ENCODE results near the gene SOCS6.

DNA sequence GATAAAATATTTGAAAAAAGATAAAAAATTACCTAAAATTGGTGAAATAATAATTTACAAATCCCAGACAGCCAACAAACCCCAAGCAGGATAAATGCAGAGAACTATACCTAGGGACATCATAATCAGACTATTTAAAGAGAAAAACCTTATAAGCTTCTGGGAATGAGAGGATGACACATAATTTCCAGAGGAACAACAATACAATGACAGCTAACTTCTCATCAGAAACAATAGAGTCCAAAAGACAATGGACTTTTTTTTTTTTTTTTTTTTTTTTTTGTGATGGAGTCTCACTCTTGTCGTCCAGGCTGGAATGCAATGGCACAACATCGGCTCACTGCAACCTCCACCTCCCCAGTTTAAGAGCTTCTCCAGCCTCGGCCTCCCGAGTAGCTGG, 65.2 kb downstream of the SOCS6 start:
- no peak for TF ChIP-seq POLR2AphosphoS5 (IDR thresholded peaks at IDR 0.05)
- TF ChIP-seq, protein P1, sequence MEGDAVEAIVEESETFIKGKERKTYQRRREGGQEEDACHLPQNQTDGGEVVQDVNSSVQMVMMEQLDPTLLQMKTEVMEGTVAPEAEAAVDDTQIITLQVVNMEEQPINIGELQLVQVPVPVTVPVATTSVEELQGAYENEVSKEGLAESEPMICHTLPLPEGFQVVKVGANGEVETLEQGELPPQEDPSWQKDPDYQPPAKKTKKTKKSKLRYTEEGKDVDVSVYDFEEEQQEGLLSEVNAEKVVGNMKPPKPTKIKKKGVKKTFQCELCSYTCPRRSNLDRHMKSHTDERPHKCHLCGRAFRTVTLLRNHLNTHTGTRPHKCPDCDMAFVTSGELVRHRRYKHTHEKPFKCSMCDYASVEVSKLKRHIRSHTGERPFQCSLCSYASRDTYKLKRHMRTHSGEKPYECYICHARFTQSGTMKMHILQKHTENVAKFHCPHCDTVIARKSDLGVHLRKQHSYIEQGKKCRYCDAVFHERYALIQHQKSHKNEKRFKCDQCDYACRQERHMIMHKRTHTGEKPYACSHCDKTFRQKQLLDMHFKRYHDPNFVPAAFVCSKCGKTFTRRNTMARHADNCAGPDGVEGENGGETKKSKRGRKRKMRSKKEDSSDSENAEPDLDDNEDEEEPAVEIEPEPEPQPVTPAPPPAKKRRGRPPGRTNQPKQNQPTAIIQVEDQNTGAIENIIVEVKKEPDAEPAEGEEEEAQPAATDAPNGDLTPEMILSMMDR (IDR thresholded peaks at IDR 0.05 in 8 of 11, conservative IDR thresholded peaks at IDR 0.05 in 3 of 11): no peak
- TF ChIP-seq POLR2A (IDR thresholded peaks at IDR 0.05): no peak
